Measurements from ENCODE around the gene TMEM234.

GRCh38 chr1:32257227-32257508, 35.0 kb upstream of the TMEM234 start:
- TF ChIP-seq POLR2A (IDR thresholded peaks at IDR 0.05): no peak
- no peak for TF ChIP-seq CTCF (IDR thresholded peaks at IDR 0.05)

Data from upper lobe of left lung (tissue), 4 donors.